ENCODE results near the gene RIMS4.
"Not testable (repeated sequence)": the region's sequence is repeated elsewhere in the genome, so short reads cannot be mapped to it uniquely, and the experiment has no call there.

Gene RIMS4

GRCh38 chr20:44768854-44769480 is 41.4 kb downstream of the RIMS4 start:
- no peak for TF ChIP-seq CTCF (IDR thresholded peaks at IDR 0.05; ENCODE audit: borderline replicate concordance, insufficient read depth, low read depth, low read length)
- no peak overlapping the region for H3K4me3 ChIP-seq (ENCODE audit: low read depth, low read length)

GRCh38 chr20:44768256-44768655 is 42.1 kb downstream of the RIMS4 start:
- TF ChIP-seq CTCF (IDR thresholded peaks at IDR 0.05; ENCODE audit: borderline replicate concordance, insufficient read depth, low read depth, low read length) = no peak
- no peak overlapping the region for H3K4me3 ChIP-seq (ENCODE audit: low read depth, low read length)

GRCh38 chr20:44765701-44766347 is 44.5 kb downstream of the RIMS4 start:
- TF ChIP-seq CTCF (IDR thresholded peaks at IDR 0.05; ENCODE audit: borderline replicate concordance, insufficient read depth, low read depth, low read length) = no peak
- no peak overlapping the region for H3K4me3 ChIP-seq (ENCODE audit: low read depth, low read length)

- no peak overlapping the region for H3K4me3 ChIP-seq (ENCODE audit: low read depth, low read length)
- TF ChIP-seq CTCF (IDR thresholded peaks at IDR 0.05; ENCODE audit: borderline replicate concordance, insufficient read depth, low read depth, low read length) = no peak
Observed at GRCh38 chr20:44765091-44765490, 45.3 kb downstream of the RIMS4 start.

- not testable (repeated sequence) for H3K4me3 ChIP-seq (ENCODE audit: low read depth, low read length)
Observed at GRCh38 chr20:44763798-44764197, 46.5 kb downstream of the RIMS4 start.

GRCh38 chr20:44762466-44763140 is 47.7 kb downstream of the RIMS4 start:
- TF ChIP-seq CTCF (IDR thresholded peaks at IDR 0.05; ENCODE audit: borderline replicate concordance, insufficient read depth, low read depth, low read length) = no peak
- H3K4me3 ChIP-seq (ENCODE audit: low read depth, low read length) = no peak overlapping the region

- no peak for TF ChIP-seq CTCF (IDR thresholded peaks at IDR 0.05; ENCODE audit: borderline replicate concordance, insufficient read depth, low read depth, low read length)
- no peak overlapping the region for H3K4me3 ChIP-seq (ENCODE audit: low read depth, low read length)
Observed at GRCh38 chr20:44761423-44761822, 48.9 kb downstream of the RIMS4 start.
